Type B pancreatic cell (in vitro differentiated cells): Measurements from ENCODE around the gene VAV2. TPM values are rescaled to one million over a fixed set of nuclear protein-coding genes. Genes with fewer than 3 reads are reported as not detected.

Experiments used
- DNase-seq: peaks from one replicate; pipeline ENCODE4 v3.0.0; 2021; ENCODE audit warnings: mixed read lengths; ENCODE audit not compliant: unreplicated experiment; ENCODE audit errors: extremely low spot score
- H3K27ac Mint-ChIP-seq: 2 replicates; pipeline ENCODE4 v1.8.0; 2021; ENCODE audit warnings: mild to moderate bottlenecking, mixed read lengths
- H3K27me3 Mint-ChIP-seq: 2 replicates; pipeline ENCODE4 v1.8.0; 2021; ENCODE audit warnings: mixed read lengths
- H3K36me3 Mint-ChIP-seq: 2 replicates; pipeline ENCODE4 v1.8.0; 2021; ENCODE audit warnings: mixed read lengths
- H3K4me1 Mint-ChIP-seq: one replicate; pipeline ENCODE4 v1.8.0; 2021; ENCODE audit warnings: mixed read lengths; ENCODE audit not compliant: unreplicated experiment
- H3K4me3 Mint-ChIP-seq: 2 replicates; pipeline ENCODE4 v1.8.0; 2021; ENCODE audit warnings: mild to moderate bottlenecking, mixed read lengths
- H3K9me3 Mint-ChIP-seq: 2 replicates; pipeline ENCODE4 v1.8.0; 2021; ENCODE audit warnings: mixed read lengths
- total RNA-seq: library from RNA; stranded (reverse); gene quantifications from 2 replicates; pipeline ENCODE4 v1.2.1, GENCODE V29; 2021; ENCODE audit warnings: low replicate concordance
- TF ChIP-seq, protein P1 (sequence below): fragments of 200-600 bp; sonication (generic); conservative IDR thresholded peaks from 2 replicates; pipeline ENCODE4 v1.5.0; 2021; ENCODE audit warnings: antibody characterized with exemption, mild to moderate bottlenecking

The VAV2 gene
- total RNA-seq, 1 donor from 2014 or later: 39.4 TPM

DNA sequence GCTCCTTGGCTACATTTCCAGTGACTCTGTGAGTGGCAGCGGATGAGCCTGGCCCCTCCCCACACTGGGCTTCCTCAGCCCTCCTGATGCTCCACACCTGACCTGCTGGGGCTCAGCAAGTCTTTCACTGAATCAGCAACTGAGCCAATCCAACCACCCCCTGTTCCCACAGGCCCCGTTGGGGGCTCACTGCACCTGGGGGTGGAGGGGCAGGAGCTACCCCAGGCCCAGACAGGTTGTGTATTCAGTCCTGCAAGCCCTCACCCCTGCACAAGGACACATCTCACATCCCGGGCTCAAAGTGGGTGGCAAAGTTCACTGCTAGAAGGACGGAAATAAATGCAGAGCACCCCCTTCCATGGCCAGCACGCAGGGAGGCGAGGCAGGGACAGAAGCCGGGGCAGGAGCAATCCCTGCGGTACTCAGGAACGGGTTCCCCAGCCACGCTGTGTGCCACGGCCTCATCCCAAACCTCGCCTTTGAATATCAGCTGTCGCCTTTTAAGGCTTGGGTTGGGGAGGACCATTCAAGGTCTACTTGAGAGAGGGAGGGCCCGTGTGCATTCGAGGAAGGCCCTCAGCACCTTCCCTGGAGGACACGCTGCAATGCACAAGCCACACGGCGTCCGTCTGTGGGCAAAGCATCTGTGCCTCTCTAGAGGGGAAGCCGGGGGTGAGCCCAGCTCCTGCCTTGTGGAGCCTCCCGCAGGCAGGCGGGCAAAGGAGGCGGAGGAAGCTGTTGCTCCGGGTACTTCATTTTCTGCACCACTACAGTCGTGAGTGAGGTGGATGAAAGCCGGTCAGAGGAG is 179.0 kb downstream of the VAV2 start:
- no peaks in the 10 kb centered on the region for H3K27me3 Mint-ChIP-seq
- H3K4me3 Mint-ChIP-seq: no peak overlapping the region
- peaks cover 9% of the 10 kb centered on the region for H3K4me1 Mint-ChIP-seq
- TF ChIP-seq, protein P1, sequence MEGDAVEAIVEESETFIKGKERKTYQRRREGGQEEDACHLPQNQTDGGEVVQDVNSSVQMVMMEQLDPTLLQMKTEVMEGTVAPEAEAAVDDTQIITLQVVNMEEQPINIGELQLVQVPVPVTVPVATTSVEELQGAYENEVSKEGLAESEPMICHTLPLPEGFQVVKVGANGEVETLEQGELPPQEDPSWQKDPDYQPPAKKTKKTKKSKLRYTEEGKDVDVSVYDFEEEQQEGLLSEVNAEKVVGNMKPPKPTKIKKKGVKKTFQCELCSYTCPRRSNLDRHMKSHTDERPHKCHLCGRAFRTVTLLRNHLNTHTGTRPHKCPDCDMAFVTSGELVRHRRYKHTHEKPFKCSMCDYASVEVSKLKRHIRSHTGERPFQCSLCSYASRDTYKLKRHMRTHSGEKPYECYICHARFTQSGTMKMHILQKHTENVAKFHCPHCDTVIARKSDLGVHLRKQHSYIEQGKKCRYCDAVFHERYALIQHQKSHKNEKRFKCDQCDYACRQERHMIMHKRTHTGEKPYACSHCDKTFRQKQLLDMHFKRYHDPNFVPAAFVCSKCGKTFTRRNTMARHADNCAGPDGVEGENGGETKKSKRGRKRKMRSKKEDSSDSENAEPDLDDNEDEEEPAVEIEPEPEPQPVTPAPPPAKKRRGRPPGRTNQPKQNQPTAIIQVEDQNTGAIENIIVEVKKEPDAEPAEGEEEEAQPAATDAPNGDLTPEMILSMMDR: no peak
- no peak for DNase-seq
- peaks cover 5% of the 10 kb centered on the region for H3K36me3 Mint-ChIP-seq
- H3K9me3 Mint-ChIP-seq: no peaks in the 10 kb centered on the region
- H3K27ac Mint-ChIP-seq: no peak overlapping the region

DNA sequence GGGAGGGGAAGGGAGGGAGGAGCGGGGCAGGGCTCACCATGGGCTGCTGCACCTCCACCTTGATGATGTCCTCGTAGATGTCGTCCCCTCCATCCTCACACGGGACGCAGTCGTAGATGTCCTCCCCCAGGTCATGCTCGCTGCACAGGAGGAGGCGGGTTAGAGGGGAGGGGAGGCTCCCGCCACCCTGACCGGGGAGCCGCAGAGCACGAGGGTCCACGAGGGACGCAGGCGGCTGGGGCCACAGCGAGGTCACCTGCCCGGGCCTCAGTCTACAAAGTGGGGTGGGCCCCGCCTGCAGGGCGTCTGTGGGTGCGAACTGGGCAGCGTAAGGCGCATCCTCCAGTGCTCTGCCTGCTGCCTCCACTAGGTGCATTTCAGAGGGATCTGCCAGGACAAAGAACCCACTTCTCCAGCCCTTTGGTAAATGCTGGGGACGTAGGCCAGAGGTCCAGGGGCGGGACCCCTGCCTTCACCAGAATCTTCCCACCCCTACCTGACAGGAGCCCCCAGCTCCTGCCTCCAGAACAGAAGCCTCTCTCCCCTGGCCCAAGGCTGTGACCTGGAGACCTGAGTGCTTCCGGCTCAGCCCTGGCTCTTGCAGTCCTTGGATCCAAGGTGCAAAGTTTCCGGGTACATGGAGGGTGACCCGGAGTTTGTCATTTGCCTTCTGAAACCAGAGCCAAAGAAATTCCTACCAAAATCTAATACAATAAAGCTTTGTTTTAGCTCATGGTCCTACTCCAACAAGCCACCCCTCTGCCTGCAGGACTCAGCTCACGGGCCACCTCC is 179.9 kb downstream of the VAV2 start:
- no peak overlapping the region for H3K4me3 Mint-ChIP-seq
- no peaks in the 10 kb centered on the region for H3K27me3 Mint-ChIP-seq
- peaks cover 9% of the 10 kb centered on the region for H3K4me1 Mint-ChIP-seq
- TF ChIP-seq, protein P1: no peak
- H3K9me3 Mint-ChIP-seq: no peaks in the 10 kb centered on the region
- no peak overlapping the region for H3K27ac Mint-ChIP-seq
- no peak for DNase-seq
- H3K36me3 Mint-ChIP-seq: no peaks in the 10 kb centered on the region

DNA sequence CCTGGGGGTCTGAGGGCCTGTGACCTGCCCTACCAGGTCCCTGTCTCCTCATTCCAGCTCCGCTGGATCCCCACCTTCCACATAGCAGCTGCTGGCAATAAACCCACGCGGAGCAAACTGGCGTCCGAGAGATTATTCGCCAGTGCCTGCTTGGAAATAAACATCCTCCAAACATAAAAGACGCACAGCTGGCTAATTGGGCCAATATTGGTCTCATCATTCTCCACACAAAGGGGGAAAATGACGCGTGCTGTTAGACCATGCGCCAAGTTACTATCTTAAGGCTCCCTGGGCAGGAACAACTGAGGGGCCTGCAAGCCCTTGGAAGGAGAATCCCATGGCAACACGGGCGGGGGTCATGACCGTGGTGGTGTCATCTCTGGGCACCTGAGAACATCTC is 180.7 kb downstream of the VAV2 start:
- DNase-seq: no peak
- Mint-ChIP-seq H3K4me3 (no peak overlapping the region), H3K27ac (no peak overlapping the region), H3K4me1 (peaks cover 9% of the 10 kb centered on the region), H3K36me3 (no peaks in the 10 kb centered on the region), H3K9me3 (no peaks in the 10 kb centered on the region), H3K27me3 (no peaks in the 10 kb centered on the region)
- TF ChIP-seq, protein P1: no peak

DNA sequence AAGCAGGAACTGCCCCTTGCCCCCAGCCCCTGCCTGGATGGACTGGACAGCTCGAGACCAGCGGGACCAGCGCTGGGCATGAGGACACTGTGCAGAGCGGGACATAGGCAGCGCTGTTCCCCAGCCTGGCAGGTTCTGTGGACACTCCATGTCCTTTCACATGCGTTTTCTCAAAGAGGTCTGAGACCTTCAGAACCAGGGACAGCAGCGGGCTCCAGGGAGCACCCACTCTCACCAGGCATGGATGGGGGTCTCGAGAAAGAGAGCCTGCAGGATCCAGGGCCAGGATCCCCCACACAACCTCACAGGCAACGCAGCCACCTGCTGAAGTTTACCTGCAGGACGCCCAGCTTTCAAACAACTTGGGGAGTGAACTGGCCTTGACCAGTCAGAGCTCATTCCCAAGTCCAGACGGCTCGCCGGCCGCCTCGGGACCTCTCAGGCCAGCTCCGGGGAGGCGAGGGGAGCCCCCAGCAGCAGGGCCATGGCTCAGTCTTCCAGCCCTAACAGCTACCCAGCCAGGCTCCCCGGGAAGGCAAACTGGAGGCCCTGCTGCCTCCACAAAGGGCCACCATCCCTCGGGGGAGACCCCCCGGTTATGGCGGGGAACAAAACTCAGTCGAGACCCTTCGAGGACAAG is 181.4 kb downstream of the VAV2 start:
- TF ChIP-seq, protein P1: no peak
- no peaks in the 10 kb centered on the region for H3K27me3 Mint-ChIP-seq
- no peaks in the 10 kb centered on the region for H3K36me3 Mint-ChIP-seq
- H3K4me1 Mint-ChIP-seq: peaks cover 5% of the 10 kb centered on the region
- H3K9me3 Mint-ChIP-seq: no peaks in the 10 kb centered on the region
- no peak overlapping the region for H3K4me3 Mint-ChIP-seq
- no peak for DNase-seq
- H3K27ac Mint-ChIP-seq: no peak overlapping the region

DNA sequence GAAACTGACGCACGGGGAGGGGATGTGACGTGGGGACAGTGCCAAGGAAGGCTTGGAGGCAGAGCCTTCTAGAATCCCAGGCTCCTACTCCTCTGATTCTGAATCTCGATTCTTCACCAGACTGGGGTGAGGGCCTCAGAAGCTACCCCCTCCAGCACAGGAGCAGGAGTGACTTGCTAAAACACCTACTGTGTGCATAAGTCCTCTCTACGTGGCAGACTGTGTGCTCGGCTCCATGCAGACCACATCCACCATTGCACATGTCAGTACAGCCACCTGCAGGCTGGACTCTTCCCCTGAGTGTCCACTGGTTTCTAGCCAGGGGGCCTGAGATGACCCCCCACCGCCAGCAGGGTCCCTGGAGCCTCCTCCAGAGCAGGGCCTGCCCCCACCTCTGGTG is 182.8 kb downstream of the VAV2 start:
- Mint-ChIP-seq H3K27ac (no peak overlapping the region), H3K36me3 (no peaks in the 10 kb centered on the region), H3K4me3 (no peak overlapping the region), H3K4me1 (no peaks in the 10 kb centered on the region), H3K27me3 (no peaks in the 10 kb centered on the region), H3K9me3 (no peaks in the 10 kb centered on the region)
- no peak for DNase-seq
- TF ChIP-seq, protein P1: no peak
